Fibroblast of upper back skin (primary cell): ENCODE measurements around the gene TAF1.
"Not testable (repeated sequence)": the region's sequence is repeated elsewhere in the genome, so short reads cannot be mapped to it uniquely, and the experiment has no call there.

Source experiments
- DNase-seq: peaks from one replicate; pipeline ENCODE4 v3.0.0-alpha.2; 2013

Gene TAF1

GRCh38 chrX:71509289-71509688 is 143.1 kb downstream of the TAF1 start:
- DNase-seq = no peak

GRCh38 chrX:71510161-71510560 is 144.0 kb downstream of the TAF1 start:
- DNase-seq = no peak

GRCh38 chrX:71513731-71514130 is 147.6 kb downstream of the TAF1 start:
- not testable (repeated sequence) for DNase-seq

- no peak for DNase-seq
These were observed 148.3 kb downstream of the TAF1 start for GRCh38 chrX:71514367-71515037.

- DNase-seq = peak; percentile 18
These were observed 148.9 kb downstream of the TAF1 start for GRCh38 chrX:71515038-71515396.
